ENCODE data around the gene LRRIQ4. TPM values are rescaled to one million over a fixed set of nuclear protein-coding genes. Genes with fewer than 3 reads are reported as not detected.

LRRIQ4 gene
- total RNA-seq, 2 donors from 2014 or later, result not detected

DNA sequence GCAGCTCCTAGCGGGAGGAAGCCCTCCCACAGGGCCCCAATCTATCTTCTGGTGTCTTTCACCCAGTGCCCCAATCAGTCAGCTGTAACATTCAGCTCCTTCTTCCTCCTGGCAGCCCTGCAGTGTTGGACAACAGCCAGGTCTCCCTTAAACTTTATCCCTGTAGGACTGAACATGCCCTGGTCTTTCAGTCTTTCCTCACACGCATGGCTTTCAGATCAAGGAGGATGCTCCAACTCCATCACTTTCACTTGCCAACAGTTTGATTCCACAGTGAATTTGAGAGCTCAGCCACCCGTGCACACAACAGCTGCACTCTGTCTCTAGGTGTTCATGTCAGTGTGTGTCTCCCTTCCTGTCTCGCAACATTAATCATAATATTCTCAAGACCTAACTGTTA, 28.5 kb downstream of the LRRIQ4 start:
- no peaks in the 10 kb centered on the region for H3K36me3 ChIP-seq (replicated peaks in 1 of 2; ENCODE audit: insufficient read depth in 1 of 2, low read depth in 2 of 2)
- intact Hi-C loops (cut with DNase I), result no loop called here
- 52 to 60% methylated on average over 4 of the region's 4 CpGs for WGBS, 2 donors
- H3K4me1 ChIP-seq, result no peaks in the 10 kb centered on the region
- DNase-seq, result no peak
- no peak overlapping the region for H3K27ac ChIP-seq
- no peaks in the 10 kb centered on the region for H3K9me3 ChIP-seq
- no peaks in the 10 kb centered on the region for H3K27me3 ChIP-seq
- no peak overlapping the region for H3K4me3 ChIP-seq
- TF ChIP-seq POLR2A (IDR thresholded peaks at IDR 0.05), result no peak
- TF ChIP-seq, protein P1, sequence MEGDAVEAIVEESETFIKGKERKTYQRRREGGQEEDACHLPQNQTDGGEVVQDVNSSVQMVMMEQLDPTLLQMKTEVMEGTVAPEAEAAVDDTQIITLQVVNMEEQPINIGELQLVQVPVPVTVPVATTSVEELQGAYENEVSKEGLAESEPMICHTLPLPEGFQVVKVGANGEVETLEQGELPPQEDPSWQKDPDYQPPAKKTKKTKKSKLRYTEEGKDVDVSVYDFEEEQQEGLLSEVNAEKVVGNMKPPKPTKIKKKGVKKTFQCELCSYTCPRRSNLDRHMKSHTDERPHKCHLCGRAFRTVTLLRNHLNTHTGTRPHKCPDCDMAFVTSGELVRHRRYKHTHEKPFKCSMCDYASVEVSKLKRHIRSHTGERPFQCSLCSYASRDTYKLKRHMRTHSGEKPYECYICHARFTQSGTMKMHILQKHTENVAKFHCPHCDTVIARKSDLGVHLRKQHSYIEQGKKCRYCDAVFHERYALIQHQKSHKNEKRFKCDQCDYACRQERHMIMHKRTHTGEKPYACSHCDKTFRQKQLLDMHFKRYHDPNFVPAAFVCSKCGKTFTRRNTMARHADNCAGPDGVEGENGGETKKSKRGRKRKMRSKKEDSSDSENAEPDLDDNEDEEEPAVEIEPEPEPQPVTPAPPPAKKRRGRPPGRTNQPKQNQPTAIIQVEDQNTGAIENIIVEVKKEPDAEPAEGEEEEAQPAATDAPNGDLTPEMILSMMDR (IDR thresholded peaks at IDR 0.05), result no peak
- ATAC-seq, result no peak

DNA sequence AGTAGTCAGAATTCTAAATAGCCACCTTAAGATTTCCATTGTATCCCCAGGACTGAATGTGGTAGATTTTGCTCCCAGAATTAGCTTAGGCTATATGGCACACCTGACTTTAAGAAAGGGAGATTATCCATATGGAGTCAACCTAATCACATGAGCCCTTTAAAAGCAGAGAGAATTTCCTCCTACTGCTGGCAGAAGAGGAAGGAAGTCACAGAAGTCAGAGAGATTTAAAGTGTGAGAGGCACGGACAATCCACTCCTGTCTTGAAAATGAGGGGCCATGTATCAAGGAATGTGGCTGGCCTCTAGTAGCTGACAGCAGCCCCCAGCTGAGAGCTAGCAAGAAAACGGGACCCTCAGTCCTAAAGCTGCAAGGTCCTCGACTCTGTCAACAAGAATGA, 30.3 kb downstream of the LRRIQ4 start:
- H3K36me3 ChIP-seq (replicated peaks in 1 of 2; ENCODE audit: insufficient read depth in 1 of 2, low read depth in 2 of 2), result no peaks in the 10 kb centered on the region
- H3K9me3 ChIP-seq, result no peaks in the 10 kb centered on the region
- no peaks in the 10 kb centered on the region for H3K4me1 ChIP-seq
- H3K4me3 ChIP-seq, result no peak overlapping the region
- DNase-seq (no peak), ATAC-seq (no peak)
- WGBS, 2 donors, result 59 to 69% methylated on average over 3 of the region's 3 CpGs
- H3K27me3 ChIP-seq, result no peaks in the 10 kb centered on the region
- H3K27ac ChIP-seq, result no peak overlapping the region
- TF ChIP-seq, protein P1 (IDR thresholded peaks at IDR 0.05), result no peak
- TF ChIP-seq POLR2A (IDR thresholded peaks at IDR 0.05), result no peak
- intact Hi-C loops (cut with DNase I), result no loop called here

DNA sequence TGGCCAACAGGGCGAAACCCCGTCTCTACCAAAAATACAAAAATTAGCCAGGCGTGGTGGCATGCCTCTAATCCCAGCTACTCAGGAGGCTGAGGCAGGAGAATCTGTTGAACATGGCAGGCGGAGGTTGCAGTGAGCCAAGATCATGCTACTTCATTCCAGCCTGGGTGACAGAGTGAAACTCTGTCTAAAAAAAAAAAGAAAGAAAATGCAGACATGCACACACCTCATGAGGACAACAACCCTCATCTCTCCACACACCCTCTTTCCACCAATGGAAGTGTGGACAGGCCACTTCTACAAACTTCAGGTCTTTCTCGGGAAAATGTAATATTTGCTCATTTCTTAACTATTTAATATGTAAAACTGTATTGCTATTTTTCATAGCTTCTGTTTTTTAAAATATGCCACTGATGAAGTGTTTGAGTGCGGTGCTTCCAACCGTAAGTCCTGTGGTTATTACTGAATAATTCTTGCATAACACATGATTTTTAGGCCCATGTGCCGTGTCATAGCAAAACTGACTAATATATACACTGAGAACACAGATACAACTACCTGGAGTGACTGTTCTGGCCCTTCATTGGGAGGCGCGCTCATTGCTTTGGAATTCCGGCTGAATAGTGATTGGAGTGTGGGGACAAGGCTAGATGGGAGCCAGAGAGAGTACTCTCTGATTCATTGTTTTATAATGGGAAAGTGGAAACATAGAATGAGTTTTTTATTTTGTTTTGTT, 34.0 kb downstream of the LRRIQ4 start:
- TF ChIP-seq POLR2A (IDR thresholded peaks at IDR 0.05), result no peak
- intact Hi-C loops (cut with DNase I), result no loop called here
- H3K9me3 ChIP-seq, result no peaks in the 10 kb centered on the region
- no peak overlapping the region for H3K27ac ChIP-seq
- DNase-seq (no peak), ATAC-seq (no peak)
- H3K36me3 ChIP-seq (replicated peaks in 1 of 2; ENCODE audit: insufficient read depth in 1 of 2, low read depth in 2 of 2), result no peaks in the 10 kb centered on the region
- no peak overlapping the region for H3K4me3 ChIP-seq
- H3K4me1 ChIP-seq, result no peaks in the 10 kb centered on the region
- 82 to 88% methylated on average over 11 of the region's 11 CpGs for WGBS, 2 donors
- H3K27me3 ChIP-seq, result no peaks in the 10 kb centered on the region

DNA sequence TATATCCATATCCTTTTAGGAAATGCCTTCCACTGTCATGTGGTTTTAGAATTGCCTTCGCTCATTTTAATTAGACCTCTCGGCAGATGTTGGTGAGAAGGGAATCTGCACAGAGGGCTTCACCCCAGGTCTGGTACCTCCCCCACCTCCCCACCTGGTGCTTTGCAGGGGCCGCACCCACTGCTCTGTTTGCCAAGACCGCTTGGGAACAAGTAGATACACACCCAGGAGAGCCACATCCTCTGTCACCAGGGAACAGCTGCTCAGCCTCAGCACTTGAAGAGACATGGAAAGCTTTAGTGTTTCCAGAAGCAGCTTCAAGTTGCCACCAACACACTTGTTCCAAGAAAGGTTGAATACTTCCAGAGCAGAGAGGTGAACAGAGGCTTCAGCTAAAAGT, 35.2 kb downstream of the LRRIQ4 start:
- Histone ChIP-seq H3K9me3 (no peaks in the 10 kb centered on the region), H3K36me3 (replicated peaks in 1 of 2; ENCODE audit: insufficient read depth in 1 of 2, low read depth in 2 of 2) (no peaks in the 10 kb centered on the region), H3K27ac (no peak overlapping the region), H3K4me3 (no peak overlapping the region), H3K27me3 (no peaks in the 10 kb centered on the region), H3K4me1 (no peaks in the 10 kb centered on the region)
- intact Hi-C loops (cut with DNase I), result no loop called here
- TF ChIP-seq, protein P1 (IDR thresholded peaks at IDR 0.05), result no peak
- no peak for TF ChIP-seq POLR2A (IDR thresholded peaks at IDR 0.05)
- 70% methylated on average over 3 to 4 of the region's 4 CpGs for WGBS, 2 donors
- no peak for DNase-seq
- ATAC-seq, result no peak

DNA sequence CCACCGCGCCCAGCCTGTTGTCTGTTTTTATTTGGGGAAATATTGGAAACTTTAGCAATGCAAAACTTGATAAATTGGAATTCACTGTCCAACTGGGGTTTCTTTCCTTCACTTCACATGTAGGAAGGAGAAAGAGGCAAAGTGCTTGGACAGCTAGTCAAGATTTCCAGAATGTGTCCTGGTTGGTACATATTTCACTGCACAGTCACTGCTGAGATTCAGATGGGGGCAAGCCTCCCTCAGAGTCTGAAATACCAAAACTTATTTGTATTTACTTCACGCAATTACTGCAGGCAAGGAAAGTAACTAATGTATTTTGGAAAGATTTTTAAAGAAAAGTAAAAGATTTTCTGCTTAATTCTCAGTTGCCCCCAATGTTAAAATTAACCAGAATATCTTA, 36.1 kb downstream of the LRRIQ4 start:
- H3K4me1 ChIP-seq, result no peaks in the 10 kb centered on the region
- H3K9me3 ChIP-seq, result no peaks in the 10 kb centered on the region
- DNase-seq (no peak), ATAC-seq (no peak)
- no peaks in the 10 kb centered on the region for H3K27me3 ChIP-seq
- H3K4me3 ChIP-seq, result no peak overlapping the region
- H3K27ac ChIP-seq, result no peak overlapping the region
- TF ChIP-seq, protein P1 (IDR thresholded peaks at IDR 0.05), result no peak
- no peak for TF ChIP-seq POLR2A (IDR thresholded peaks at IDR 0.05)
- WGBS, 2 donors, result 86 to 91% methylated on average over 3 of the region's 3 CpGs
- intact Hi-C loops (cut with DNase I), result no loop called here
- H3K36me3 ChIP-seq (replicated peaks in 1 of 2; ENCODE audit: insufficient read depth in 1 of 2, low read depth in 2 of 2), result no peaks in the 10 kb centered on the region

Data from body of pancreas (tissue), 4 donors.